ENCODE data around the gene ATP1A4.

ATP1A4 gene

GRCh38 chr1:160221089-160221488 is 69.7 kb downstream of the ATP1A4 start:
- no peak for DNase-seq (ENCODE audit: low read depth)
- H3K4me3 ChIP-seq (ENCODE audit: low read depth, low read length), result no peak overlapping the region
- no peak for TF ChIP-seq CTCF (IDR thresholded peaks at IDR 0.05; ENCODE audit: control insufficient read depth, extremely low read depth, insufficient read depth)

GRCh38 chr1:160222546-160222945 is 71.1 kb downstream of the ATP1A4 start:
- TF ChIP-seq CTCF (IDR thresholded peaks at IDR 0.05; ENCODE audit: control insufficient read depth, extremely low read depth, insufficient read depth), result no peak
- DNase-seq (ENCODE audit: low read depth), result no peak
- no peak overlapping the region for H3K4me3 ChIP-seq (ENCODE audit: low read depth, low read length)

GRCh38 chr1:160224606-160225005 is 73.2 kb downstream of the ATP1A4 start:
- H3K4me3 ChIP-seq (ENCODE audit: low read depth, low read length), result no peak overlapping the region
- DNase-seq (ENCODE audit: low read depth), result no peak
- TF ChIP-seq CTCF (IDR thresholded peaks at IDR 0.05; ENCODE audit: control insufficient read depth, extremely low read depth, insufficient read depth), result no peak

- no peak for DNase-seq (ENCODE audit: low read depth)
- no peak for TF ChIP-seq CTCF (IDR thresholded peaks at IDR 0.05; ENCODE audit: control insufficient read depth, extremely low read depth, insufficient read depth)
- H3K4me3 ChIP-seq (ENCODE audit: low read depth, low read length), result no peak overlapping the region
These were observed 73.9 kb downstream of the ATP1A4 start for GRCh38 chr1:160225345-160225744.

- DNase-seq (ENCODE audit: low read depth), result no peak
- no peak overlapping the region for H3K4me3 ChIP-seq (ENCODE audit: low read depth, low read length)
- TF ChIP-seq CTCF (IDR thresholded peaks at IDR 0.05; ENCODE audit: control insufficient read depth, extremely low read depth, insufficient read depth), result no peak
These were observed 75.2 kb downstream of the ATP1A4 start for GRCh38 chr1:160226623-160227022.

- no peak overlapping the region for H3K4me3 ChIP-seq (ENCODE audit: low read depth, low read length)
- no peak for DNase-seq (ENCODE audit: low read depth)
- no peak for TF ChIP-seq CTCF (IDR thresholded peaks at IDR 0.05; ENCODE audit: control insufficient read depth, extremely low read depth, insufficient read depth)
These were observed 75.6 kb downstream of the ATP1A4 start for GRCh38 chr1:160227034-160227433.

GRCh38 chr1:160227561-160227960 is 76.2 kb downstream of the ATP1A4 start:
- DNase-seq (ENCODE audit: low read depth), result no peak
- no peak for TF ChIP-seq CTCF (IDR thresholded peaks at IDR 0.05; ENCODE audit: control insufficient read depth, extremely low read depth, insufficient read depth)
- H3K4me3 ChIP-seq (ENCODE audit: low read depth, low read length), result no peak overlapping the region

All from LNCaP clone FGC (cell line).